AG08395 (cell line): ENCODE results near the gene KIF6.

ENCODE experiments used
- DNase-seq: peaks from one replicate; pipeline ENCODE4 v3.0.0; 2012; ENCODE audit warnings: mixed read lengths, low spot score

Gene KIF6

DNA sequence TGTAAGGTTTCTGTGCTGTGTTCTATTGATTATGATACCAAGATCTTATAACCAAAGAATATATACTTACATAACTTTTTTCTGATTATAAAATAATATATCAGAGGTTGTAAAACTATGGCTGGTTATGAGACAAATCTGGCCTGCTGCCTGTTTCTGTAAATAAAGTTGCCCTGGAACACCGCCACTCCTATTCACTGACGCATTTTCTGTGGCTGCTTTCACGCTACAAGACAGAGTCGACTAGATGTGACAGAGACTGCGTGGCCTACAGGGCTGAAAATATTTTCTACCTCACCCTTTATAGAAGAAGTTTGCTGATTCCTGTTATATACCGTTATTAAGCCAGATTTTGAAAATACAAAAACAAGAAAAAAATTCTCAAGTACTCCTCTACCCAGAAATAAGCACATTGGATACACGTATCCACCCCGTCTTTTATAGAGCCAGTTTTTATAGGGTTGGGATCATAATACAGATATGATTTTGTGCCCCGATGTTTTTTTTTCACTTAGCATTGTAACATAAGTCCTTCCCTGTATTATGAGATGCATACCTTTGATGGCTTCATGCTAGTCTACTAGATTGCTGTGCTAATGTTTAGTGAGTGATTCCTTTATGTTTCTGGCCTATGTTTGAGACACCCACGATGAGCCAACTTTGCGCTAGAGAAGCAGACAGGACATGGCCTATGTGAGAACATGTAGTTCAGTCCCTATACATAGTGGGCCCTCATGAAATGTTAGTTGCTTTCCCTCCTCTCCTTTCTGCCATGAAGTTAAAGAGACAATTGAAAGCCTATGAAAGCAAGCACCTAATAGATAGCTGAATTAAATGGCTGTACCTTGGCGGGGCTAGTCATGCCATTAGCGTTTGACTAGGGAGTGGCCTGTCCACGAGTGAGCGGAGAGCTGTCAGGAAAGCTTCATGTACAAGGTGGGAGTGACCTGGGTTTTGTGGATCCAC lies 304.6 kb downstream of the KIF6 start:
- no peak for DNase-seq

DNA sequence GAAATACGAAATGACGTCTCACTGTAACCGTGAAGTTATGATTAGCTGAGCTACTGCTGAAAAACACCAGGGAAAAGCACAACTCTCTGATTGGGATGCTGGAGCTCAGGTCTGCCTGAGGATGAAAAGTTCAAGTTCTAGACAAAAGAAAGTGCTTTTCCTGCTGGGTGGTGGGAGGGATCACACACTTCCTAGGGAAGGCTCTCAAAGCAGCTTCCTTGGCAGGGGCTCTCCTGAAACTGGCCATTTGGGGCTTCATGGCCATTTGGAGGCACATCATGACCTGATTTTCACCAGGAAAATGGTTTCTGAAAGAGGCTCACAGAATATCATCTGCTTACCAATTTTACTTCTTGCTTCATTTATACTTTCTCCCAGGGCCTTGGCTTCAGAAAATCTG lies 305.6 kb downstream of the KIF6 start:
- no peak for DNase-seq

DNA sequence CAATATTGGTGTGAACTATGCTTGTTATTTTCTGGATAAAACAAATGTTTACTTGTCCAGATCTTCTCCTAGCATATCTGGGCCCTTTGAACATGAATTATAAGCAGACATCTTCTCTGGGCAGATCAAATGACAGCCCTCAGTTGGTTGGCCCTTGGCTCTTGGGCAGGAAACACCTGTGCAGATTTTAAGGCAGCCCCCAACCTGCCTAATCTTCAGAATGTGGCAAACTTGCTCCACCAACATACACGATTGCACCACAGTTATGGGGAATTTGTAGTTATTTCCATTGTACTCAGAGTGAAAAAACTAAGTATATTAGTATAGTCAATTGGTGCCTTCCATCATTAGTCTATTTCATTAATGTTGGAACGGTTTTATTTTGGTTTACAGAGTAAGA lies 307.8 kb downstream of the KIF6 start:
- DNase-seq = no peak

DNA sequence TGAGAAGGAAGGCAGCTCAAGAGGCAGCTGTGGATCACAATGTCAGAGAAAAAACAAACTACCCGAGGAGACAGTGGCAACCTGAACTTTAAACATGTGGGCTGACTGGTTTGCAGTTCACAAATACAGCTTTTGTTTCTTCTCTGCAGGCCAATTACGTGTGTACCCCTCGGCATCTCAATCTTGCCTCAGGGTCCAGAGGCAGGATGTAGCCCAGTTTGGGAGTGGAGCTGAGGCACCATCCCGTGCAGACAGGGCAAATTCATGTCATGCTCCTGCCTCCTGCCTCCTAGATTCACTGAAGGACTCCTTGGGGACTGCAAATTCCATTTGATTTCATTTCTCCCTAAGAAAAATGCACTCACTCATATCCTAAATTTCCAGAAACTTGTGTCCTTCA lies 308.5 kb downstream of the KIF6 start:
- peak; percentile 96 for DNase-seq

DNA sequence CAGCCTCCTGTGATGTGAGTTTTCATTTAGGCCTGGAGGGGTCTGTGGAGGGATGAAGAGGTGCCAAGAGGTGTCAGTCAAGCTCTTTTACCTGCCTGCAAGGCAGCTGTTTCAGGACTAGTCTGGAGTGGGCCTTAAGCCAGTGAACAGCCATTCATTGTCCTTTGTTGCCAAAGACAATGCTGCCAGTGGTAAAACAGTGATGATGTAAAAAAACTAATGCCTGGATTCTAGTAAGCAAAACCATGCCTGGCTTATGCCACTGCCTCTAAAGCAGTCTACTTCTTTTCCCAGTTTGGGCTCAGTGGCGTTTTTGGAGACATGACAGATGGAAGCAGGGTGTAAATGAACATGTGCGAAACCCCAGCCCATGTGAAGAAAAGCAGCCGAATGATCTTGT lies 309.2 kb downstream of the KIF6 start:
- no peak for DNase-seq

DNA sequence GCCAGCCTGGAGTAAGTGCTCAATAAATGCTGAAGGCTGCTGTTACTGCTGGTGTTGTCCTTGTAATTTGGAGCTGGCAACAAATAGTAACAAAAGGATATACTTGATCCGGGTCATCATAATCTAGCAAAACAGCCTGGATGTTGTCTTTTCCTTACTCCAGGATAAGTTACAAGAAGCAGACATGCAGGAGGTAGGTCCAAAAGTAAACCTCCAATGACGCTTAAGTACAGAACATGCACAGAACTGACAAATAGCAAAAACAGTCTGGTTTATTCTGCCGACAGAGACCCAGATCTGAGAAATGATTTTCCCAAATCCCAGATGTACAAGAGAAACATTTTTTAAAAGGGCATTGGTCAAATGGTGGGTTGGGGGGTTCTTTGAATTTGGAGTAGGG lies 309.7 kb downstream of the KIF6 start:
- DNase-seq = no peak

DNA sequence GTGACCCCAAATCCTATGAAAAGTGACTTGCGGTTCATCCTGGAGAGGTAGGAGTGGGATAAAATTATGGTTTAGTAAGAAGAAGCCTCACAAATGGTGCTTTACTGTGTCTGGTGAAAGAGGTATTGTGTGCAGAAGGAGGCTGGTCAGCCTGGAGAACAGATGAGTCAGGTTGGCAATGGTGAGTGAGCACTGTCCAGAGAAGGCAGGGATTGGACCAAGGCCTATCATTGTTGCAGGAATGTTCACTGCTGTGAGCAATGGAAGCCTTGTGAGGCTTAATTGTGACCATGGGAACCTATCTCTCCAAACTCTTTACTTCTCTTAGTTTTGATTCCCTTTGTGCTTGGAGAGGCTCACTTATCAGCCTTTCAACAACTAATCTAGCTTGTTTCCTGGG lies 313.7 kb downstream of the KIF6 start:
- DNase-seq = peak; percentile 77

DNA sequence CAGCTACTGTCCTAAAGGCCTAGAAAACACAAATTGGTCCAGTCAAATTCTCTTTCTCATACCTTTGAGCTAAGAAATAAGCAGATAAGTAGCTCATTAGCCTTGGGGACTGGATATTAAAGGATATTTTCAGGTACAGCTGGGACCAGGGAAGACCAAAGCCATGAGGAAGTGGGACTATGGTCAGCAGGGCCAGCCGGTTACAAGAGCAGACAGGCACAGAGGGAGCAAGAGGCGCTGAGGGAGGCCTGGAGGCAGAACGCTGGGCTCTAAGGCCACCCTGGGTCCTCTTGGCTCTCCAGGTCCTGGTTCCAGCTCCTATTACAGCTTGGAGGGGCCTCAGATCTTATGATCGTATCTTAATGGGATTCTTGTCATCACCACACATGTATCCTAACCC lies 314.2 kb downstream of the KIF6 start:
- no peak for DNase-seq

DNA sequence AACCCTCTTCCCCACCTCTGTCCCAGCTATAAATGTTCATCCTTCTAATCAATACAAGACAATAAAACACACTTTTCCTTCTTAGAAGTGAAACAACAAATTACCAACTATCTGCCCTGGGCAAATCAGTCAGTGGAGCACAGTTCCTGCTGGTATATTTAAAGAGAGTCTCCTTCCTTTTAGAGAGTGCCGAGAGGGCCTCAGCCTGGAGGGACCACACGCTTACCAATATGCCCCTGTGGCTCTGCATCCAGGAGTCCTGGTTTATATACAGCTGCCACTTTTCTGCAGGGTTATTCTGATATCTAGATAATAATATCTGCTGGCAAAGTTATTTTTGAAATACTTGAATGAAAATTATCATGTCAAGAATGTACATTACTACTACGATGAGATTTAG lies 315.3 kb downstream of the KIF6 start:
- no peak for DNase-seq

DNA sequence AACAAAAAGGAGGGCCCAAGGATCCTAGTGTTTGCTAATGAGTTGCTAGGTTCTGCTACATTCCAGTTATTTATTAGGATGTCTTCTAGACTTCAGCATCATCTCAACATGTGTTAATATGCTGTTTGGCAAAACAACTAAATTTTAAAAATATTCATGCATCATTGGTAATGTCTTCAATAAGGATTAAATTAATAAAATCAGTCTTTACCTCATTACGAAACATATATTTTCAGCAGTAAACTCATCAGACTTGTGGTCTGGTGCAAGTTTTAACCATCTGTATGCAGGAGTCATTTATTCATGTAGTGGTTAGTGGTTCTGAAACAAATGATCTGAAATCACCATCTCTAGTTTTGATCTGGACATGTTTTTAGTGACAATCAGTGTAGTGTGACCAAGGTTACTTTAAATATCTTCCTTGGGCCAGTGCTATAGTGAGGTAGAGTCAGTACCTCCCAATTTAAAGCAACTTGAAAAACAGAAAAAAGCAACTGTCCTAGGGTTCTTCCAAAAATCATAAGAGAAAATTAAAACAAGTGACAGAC lies 317.7 kb downstream of the KIF6 start:
- DNase-seq = no peak

DNA sequence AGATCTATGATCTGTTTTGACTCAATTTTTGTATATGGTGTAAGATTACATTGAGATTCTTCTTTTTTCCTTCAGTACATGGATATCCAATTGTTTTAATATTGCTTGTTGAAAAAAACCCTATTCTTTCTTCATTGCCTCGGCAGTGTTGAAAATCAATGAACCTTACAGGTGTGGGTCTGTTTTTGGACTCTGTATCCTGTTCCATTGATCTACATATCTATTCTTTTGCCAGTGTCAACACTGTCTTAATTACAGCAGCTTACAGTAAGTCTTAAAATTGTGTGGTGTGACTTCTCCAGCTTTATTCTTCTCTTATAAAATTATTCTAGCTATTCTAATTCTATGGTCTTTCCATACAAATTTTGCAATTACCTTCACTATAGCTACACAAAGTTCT lies 320.9 kb downstream of the KIF6 start:
- DNase-seq = no peak

DNA sequence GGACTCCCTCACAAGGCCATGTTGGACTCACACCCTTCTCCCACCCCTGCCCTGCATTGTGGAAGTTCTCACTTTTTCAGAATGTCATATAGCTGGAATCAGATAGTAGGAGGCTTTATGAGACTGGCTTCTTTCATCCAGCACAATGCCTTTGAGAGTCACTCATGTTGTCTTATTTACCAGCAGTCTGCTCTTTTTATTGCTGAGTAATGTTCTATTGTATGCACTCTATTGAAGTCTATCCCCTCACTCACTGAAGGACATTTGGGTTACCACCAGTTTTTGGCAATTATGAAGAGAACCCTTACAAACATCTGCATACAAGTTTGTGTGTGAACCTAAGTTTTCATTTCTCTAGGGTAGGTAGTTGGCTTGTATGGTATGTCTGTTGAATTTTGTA lies 321.9 kb downstream of the KIF6 start:
- no peak for DNase-seq

DNA sequence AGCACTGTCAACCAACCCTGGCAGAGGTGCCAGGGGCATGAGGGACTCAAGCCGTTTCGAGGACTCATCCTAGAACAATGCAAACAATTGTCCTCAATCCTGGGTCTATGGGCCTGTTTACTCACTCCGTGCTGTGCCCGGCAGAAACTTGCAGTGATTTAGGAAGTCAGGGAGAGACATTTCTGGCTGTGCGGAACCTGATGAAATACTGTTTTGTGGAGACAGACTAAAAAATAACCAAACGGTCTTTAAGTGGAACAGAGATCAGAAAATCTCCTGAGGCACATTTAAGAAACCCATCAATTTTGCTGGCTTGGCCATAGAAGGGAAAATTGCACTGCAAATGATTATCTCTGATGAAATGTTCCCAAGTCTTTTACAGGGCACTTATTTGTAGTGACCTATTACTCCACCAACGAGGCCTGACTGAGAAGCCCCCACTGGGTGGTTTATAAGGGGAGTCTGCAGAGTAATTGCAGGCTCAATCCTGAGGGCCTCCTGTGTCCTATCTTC lies 322.9 kb downstream of the KIF6 start:
- peak; percentile 94 for DNase-seq

DNA sequence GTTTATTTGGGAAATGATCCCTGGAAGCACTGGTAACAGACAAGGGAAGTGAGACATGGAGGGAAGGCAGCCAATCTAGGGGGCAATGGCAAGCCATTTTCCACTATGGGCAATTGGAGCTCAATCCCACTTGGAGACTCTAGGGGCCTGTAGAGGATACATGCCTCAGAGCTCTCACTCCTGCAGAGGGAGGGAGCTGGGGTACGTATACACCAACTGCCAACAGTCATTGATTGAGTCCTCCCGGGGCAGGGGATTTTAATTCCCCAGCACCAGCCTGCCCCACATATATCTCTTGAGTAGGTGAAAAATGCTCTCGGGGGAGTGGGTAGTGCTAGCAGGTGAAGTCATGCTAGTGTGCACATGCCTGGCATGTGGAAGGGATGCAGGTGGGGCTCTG lies 323.8 kb downstream of the KIF6 start:
- DNase-seq = no peak

DNA sequence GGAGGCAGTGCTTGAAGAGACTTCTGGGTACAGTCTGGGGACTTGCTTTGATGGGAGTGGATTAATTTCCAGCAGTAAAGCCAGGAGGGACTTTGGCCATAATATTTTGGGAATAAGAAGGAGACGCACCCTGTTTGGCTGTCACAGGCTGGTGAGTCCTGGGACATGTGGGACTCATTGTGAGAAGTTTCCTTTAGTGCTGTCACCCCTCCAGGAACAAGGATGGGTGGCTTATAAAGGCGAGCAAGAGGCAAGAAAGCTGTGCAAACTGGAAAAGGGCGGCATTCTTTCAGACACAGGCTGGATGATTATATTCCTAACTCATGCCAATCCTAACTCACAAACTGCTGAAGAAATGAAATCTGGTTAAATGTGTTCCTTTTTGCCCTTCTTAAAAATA lies 325.2 kb downstream of the KIF6 start:
- no peak for DNase-seq

DNA sequence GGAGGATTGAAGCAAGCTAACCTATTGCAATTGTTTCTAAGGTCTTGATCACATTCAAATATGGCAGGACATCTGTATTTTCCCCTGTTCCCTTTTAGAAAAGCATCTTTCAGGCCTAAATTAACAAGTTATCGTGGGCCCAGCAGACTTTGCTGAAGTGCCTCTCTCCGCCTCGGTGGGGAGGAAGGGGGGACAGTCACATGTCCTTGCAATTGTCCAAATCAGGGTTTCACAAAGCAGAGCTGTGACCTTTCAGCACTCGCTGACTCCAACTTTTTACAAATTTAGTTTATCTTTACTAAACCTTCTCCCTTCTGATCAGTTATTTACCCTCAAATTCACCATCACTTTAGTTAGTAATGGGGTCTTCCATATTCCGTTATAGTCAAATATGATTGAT lies 328.4 kb downstream of the KIF6 start:
- no peak for DNase-seq

DNA sequence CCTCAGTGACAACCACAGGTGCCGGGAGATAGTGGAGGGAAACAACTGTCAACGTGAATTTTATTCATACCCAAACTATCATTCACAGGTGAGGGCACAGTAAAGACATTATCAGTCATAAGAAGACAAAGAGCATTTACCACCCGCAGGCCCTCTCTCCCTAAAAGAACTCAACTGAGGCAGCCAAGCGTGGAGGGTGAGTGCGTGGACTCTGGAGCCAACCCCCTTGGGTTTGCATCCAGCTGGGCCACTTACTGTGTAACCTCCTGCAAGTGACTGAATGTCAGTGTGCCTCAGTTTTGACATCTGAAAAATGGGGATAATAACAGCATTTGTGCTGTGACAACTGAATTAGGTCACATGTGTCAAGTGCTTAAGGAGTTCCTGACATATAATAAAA lies 332.1 kb downstream of the KIF6 start:
- no peak for DNase-seq

DNA sequence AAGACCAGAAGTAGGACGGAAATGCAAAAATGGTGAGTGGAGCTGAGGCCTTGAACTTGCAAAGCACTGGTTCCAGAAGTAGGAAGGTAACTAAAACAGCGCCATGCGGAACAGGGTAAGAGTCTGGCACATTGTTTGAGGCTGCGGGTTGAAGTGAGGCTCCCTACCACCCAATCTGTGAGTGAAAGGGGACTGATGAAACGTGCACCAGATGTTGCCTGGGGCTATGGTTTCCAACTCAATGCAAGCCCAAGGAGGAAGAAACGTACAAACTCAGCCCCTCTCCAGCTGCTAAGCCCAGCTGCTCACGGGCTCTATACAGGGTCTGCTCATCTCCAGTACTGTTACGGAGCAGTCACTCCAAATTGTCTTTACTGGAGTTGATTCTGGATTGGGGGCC lies 334.0 kb downstream of the KIF6 start:
- DNase-seq = no peak

DNA sequence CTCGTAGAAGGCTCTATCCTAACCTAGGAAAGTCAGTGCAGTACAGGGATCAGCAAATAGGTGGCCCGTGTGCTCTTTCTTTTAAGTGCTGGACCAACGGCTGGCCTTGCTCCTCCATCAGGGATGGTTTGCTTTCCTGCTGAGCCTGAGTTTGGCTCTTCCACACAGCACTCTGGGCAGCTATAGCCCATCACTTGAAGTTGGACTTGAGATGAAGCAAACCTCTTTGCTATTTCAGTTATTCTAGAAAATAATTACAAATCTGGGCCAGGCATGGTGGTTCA lies 335.8 kb downstream of the KIF6 start:
- DNase-seq = no peak

DNA sequence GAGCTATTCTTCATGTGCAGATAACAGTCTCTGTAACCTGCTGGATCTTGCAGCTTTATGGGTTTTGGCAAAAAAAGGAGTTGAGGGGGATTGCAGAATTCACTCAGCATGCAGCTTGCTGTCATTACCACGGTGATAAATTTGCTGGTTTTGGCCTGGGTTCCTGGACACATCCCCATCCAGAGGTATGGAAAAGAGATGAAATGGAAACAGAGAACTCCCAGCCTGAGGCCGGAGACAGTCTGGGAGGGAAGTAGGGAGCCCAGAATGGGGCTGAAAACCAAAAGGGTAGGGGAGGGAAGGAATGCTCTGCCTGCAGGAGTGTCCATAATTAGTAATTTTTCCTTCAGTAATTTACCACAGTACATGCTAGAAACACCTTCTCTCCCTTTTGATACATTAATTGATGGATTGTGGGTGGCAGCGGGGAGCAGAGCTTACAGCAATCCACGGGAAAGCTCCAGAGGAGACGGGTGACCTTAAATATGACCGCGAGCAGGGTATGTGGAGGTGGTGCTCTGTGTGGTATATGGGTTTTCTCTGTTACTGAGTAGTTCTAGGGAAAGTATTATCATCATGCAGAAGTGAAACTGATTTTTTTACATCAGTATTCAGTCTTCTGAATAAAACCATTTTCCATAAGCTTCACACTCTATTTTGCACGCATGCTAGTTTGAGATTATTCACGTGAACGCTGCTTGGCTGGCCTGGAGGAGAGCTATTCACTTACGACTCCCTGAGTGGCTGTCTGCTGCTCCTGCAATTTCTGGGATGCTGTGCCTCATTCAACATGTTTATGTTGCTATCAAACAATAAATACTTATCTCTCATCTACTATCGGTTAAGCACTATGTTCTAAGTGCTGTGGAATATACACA lies 336.4 kb downstream of the KIF6 start:
- DNase-seq = peak; percentile 24

DNA sequence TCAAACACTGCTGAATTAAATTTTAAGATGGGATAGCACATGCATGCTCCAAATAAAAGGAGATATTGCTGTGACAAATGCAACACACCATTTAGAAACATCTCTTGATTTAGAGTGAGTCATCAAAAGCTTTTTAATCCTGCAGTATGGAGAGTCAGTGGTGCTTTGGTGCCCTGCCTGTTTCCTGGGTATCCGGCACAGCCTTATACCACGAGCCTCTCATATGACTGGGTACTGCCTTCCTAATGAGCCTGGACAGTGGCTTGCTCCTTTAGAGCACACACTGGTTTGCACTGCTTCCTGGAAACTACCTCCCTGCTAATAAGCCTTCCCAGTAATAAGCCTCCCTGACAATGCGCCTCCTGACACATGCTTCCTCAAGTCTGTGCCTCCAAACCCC lies 337.4 kb downstream of the KIF6 start:
- DNase-seq = peak; percentile 53

DNA sequence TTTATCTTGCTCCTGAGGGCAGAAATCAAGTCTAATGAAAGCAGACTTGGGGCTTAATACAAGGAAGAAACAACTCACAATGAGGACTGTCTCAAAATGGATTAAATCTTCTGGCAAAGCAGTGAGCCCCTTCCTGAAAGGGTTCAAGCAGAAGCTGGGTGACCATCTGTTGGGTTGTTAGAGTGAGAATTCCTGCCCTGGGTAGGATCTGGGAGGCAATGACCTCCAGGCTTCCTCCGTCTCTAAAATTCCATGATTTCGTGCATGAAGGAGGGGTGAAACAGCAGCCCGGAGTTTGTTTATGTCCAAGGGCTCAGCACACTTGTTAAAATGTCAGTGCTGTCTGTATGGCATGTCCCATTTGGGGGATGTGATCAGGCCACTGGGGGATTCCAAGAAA lies 338.7 kb downstream of the KIF6 start:
- no peak for DNase-seq
